H1 (cell line): ENCODE data around the gene DAPK2. TPM values are rescaled to one million over a fixed set of nuclear protein-coding genes. Genes with fewer than 3 reads are reported as not detected.

Source experiments
- polyA plus RNA-seq, 7 experiments: library from polyadenylated mRNA; depleted of rRNA in 3 of 7; stranded (reverse) in 5 of 7; unstranded in 2 of 7; fragments of >200 nt in 5 of 7; fragments of 200-250 nt in 2 of 7; gene quantifications; 1 replicate in 5 of 7; 2 replicates in 1 of 7; 4 replicates in 1 of 7; pipeline versions ENCODE4 v1.2.1 to v1.2.3, GENCODE V29; 2011 to 2013; ENCODE audit warnings: missing spikeins in 2 of 7, mixed read lengths in 2 of 7
- total RNA-seq: library from RNA; stranded (reverse); fragmentation: NEBNext Ultra II Directional; extraction: Animal tissue kit (Norgen Biotek cat#: 25700); gene quantifications from 2 replicates; pipeline ENCODE4 v1.2.1, GENCODE V29; 2021
- TF ChIP-seq, protein P1 (sequence below): IDR thresholded peaks from 2 replicates; pipeline ENCODE4 v1.6.1; 2012; ENCODE audit warnings: inconsistent platforms

Gene DAPK2
- total and polyA plus RNA-seq, 2 of the 8 experiments (the other 6 are each of a cell fraction or from before 2014, with no cell fraction given): 1.8 to 2.9 TPM

DNA sequence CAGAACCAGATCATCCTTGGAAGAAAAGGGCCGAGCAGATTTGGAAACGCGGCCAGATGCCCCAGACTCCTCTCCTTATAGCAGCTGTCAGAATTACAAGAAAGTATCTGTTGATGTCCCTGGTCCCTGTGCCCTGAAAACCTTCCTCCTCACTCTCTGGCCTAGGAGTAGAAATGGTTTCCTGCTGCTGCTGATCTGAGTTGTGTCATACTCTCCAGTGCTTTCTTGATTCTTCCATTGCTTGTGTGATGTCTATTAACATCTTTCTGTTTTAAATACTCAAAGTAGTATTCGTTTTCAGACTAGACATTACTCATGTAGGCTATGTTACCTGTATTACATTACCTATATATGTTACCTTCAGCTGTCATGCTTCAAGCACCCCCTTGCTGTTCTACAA is 185.7 kb downstream of the DAPK2 start (continued):
- TF ChIP-seq, protein P1, sequence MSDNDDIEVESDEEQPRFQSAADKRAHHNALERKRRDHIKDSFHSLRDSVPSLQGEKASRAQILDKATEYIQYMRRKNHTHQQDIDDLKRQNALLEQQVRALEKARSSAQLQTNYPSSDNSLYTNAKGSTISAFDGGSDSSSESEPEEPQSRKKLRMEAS: no peak
